ENCODE data around the gene STK17B. TPM values are rescaled to one million over a fixed set of nuclear protein-coding genes. Genes with fewer than 3 reads are reported as not detected.

Gene STK17B
- total and polyA plus RNA-seq, 9 of the 15 experiments (the other 6 are each of a cell fraction or from before 2014, with no cell fraction given), result 2.3 to 17.7 (median 8.5) TPM

DNA sequence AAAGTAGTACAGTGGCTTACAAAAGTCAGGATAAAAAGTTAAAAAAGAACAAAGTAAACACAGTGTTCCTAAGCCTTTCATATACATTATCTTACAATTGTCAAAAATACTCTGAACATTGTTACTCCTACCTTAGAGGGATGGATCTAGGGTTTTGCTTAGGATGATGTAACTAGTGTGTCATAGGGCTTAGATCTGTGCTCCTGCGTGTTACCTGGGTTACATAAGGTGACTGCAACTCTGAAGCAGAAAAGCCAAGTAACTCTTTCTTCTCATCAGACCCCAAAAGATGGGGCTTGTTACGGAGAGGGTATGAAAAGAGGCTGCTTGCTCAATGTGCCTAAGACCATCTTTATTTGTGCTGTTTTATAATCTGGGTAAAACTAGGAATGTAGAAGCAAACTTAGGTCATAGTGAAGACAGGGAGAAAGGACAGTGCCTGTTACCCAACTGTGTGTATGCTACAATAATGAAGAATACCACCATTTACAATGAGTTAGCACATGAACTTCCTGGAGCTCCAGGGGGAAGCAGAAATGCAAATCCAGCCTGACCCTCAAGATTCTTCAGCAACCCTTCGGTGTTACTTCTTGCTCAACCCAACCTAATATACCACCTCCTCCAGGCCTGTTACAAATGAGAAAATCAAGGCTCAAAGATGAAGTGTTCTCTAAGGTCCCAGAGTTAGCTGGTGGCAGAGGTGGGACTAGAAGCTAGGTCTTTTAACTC, 42.0 kb upstream of the STK17B start:
- H4K20me1 ChIP-seq (replicated peaks; ENCODE audit: control insufficient read depth, insufficient read depth, low read length), result no peaks in the 10 kb centered on the region
- CTCF ChIA-PET (ENCODE audit: low intra/inter-chr PET ratio), result no interaction called here
- no peak overlapping the region for H3K9ac ChIP-seq (ENCODE audit: insufficient read depth in 1 of 2, low read depth in 2 of 2, low read length in 2 of 2)
- H3K4me3 ChIP-seq, result no peak overlapping the region
- BruUV-seq (replicated peaks), result no TSS peak
- no peaks in the 10 kb centered on the region for H3K79me2 ChIP-seq (ENCODE audit: control insufficient read depth, insufficient read depth, low read length)
- POLR2A ChIA-PET, result no interaction called here
- H3K36me3 ChIP-seq (ENCODE audit: control insufficient read depth, insufficient read depth, low read length), result no peaks in the 10 kb centered on the region
- H2AFZ ChIP-seq (ENCODE audit: low read depth, low read length), result no peak overlapping the region
- intact Hi-C loops (cut with micrococcal nuclease) (no loop called here), in situ Hi-C loops (cut with MboI) (no loop called here)
- H3K27me3 ChIP-seq (ENCODE audit: control insufficient read depth in 2 of 2, insufficient read depth in 2 of 2, low read length in 2 of 2), result no peaks in the 10 kb centered on the region
- no peak overlapping the region for H3K4me2 ChIP-seq (ENCODE audit: insufficient read depth, low read length)
- no peak overlapping the region for H3K27ac ChIP-seq (ENCODE audit: extremely low read depth, low read depth, low read length)
- H3K4me1 ChIP-seq (replicated peaks in 1 of 2; ENCODE audit: control insufficient read depth in 2 of 2, insufficient read depth in 2 of 2, low read length in 2 of 2), result peaks cover 0 to 6% of the 10 kb centered on the region in 2 experiments; a peak in 2 of 5 replicates
- no peaks in the 10 kb centered on the region for H3K9me3 ChIP-seq (replicated peaks; ENCODE audit: control insufficient read depth, insufficient read depth, low read depth, low read length)
- FAIRE-seq (no peak), DNase-seq (ENCODE audit: extremely low read depth in 1 of 4, low spot score in 3 of 4) (no peak), ATAC-seq (peak; percentile 92)
- H3K9me1 ChIP-seq (ENCODE audit: control insufficient read depth, insufficient read depth, low read length), result no peaks in the 10 kb centered on the region
- 42% methylated on average over 3 of the region's 3 CpGs for WGBS (ENCODE audit: insufficient coverage, low coverage, missing lambda C conversion rate)
- TF ChIP-seq ZNF24 (IDR thresholded peaks at IDR 0.05), result no peak
- peak; percentile 68 for TF ChIP-seq CXXC5 (CRISPR knock-in tag; IDR thresholded peaks at IDR 0.05)
- peak; percentile 33; the same call in 1 of the 2 replicates for TF ChIP-seq JUND (IDR thresholded peaks at IDR 0.05; ENCODE audit: borderline replicate concordance, low read depth, low read length)
- TF ChIP-seq JUND (tag; IDR thresholded peaks at IDR 0.05; ENCODE audit: borderline replicate concordance, low read depth, low read length), result no peak
- TF ChIP-seq TRIM24 (IDR thresholded peaks at IDR 0.05), result peak; percentile 62 to 80; a peak in 2 of 4 replicates
- TF ChIP-seq, protein P1, sequence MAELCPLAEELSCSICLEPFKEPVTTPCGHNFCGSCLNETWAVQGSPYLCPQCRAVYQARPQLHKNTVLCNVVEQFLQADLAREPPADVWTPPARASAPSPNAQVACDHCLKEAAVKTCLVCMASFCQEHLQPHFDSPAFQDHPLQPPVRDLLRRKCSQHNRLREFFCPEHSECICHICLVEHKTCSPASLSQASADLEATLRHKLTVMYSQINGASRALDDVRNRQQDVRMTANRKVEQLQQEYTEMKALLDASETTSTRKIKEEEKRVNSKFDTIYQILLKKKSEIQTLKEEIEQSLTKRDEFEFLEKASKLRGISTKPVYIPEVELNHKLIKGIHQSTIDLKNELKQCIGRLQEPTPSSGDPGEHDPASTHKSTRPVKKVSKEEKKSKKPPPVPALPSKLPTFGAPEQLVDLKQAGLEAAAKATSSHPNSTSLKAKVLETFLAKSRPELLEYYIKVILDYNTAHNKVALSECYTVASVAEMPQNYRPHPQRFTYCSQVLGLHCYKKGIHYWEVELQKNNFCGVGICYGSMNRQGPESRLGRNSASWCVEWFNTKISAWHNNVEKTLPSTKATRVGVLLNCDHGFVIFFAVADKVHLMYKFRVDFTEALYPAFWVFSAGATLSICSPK (IDR thresholded peaks at IDR 0.05; ENCODE audit: borderline replicate concordance), result no peak
- no peak for TF ChIP-seq CBFB (CRISPR knock-in tag; IDR thresholded peaks at IDR 0.05)
- TF ChIP-seq HDAC2 (IDR thresholded peaks at IDR 0.05), result no peak
- TF ChIP-seq, protein P2, sequence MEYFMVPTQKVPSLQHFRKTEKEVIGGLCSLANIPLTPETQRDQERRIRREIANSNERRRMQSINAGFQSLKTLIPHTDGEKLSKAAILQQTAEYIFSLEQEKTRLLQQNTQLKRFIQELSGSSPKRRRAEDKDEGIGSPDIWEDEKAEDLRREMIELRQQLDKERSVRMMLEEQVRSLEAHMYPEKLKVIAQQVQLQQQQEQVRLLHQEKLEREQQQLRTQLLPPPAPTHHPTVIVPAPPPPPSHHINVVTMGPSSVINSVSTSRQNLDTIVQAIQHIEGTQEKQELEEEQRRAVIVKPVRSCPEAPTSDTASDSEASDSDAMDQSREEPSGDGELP (CRISPR knock-in tag; IDR thresholded peaks at IDR 0.05; ENCODE audit: borderline replicate concordance), result no peak
- TF ChIP-seq ATF7 (IDR thresholded peaks at IDR 0.05), result peak; percentile 56
- TF ChIP-seq ZNF518B (CRISPR knock-in tag; IDR thresholded peaks at IDR 0.05), result no peak
- TF ChIP-seq CTBP1 (IDR thresholded peaks at IDR 0.05; ENCODE audit: borderline replicate concordance), result peak; percentile 56; the same call in 1 of the 2 replicates
- TF ChIP-seq, protein P3, sequence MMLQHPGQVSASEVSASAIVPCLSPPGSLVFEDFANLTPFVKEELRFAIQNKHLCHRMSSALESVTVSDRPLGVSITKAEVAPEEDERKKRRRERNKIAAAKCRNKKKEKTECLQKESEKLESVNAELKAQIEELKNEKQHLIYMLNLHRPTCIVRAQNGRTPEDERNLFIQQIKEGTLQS (IDR thresholded peaks at IDR 0.05), result peak; percentile 77; the same call in 1 of the 2 replicates
- TF ChIP-seq, protein P3 (CRISPR knock-in tag; conservative IDR thresholded peaks at IDR 0.05), result no peak
- TF ChIP-seq TCF7 (IDR thresholded peaks at IDR 0.05; ENCODE audit: borderline replicate concordance), result no peak
- no peak for TF ChIP-seq ZNF830 (CRISPR knock-in tag; IDR thresholded peaks at IDR 0.05)
- peak; percentile 49; the same call in 1 of the 2 replicates for TF ChIP-seq EP300 (IDR thresholded peaks at IDR 0.05; ENCODE audit: low read length)
